K562 (cell line): ENCODE measurements around the gene GLB1L2. TPM values are rescaled to one million over a fixed set of nuclear protein-coding genes. Genes with fewer than 3 reads are reported as not detected.

Experiments
- ATAC-seq: fragments of 200-7000 bp; cut with Tn5 transposase; 3 replicates; pipeline ENCODE4 v1.9.1; 2020; ENCODE audit warnings: moderate library complexity
- BruUV-seq: library from RNA; stranded (reverse); fragments of 400-500 nt; replicated peaks from 2 replicates; lab custom pipeline; 2021; lab: Mats Ljungman, UMichigan
- CTCF ChIA-PET: fragments of 300-600 bp; formaldehyde crosslinking; extraction: SDS; loops from one replicate; lab custom pipeline; 2021; ENCODE audit warnings: low intra/inter-chr PET ratio; lab: Yijun Ruan, JAX
- POLR2A ChIA-PET: fragments of 300-600, 350-650 bp; sonication (Branson Sonifier 250); formaldehyde crosslinking; extraction: SDS; loops from one replicate; lab custom pipeline; 2021; ENCODE audit warnings: antibody characterized with exemption, inconsistent platforms; lab: Yijun Ruan, JAX
- DNase-seq, 4 experiments: peaks; one replicate each; pipeline versions ENCODE4 v3.0.0 to v3.0.0-alpha.2; 2011 to 2018; ENCODE audit warnings: low spot score in 3 of 4, mixed read lengths in 3 of 4; ENCODE audit errors: extremely low read depth in 1 of 4
- FAIRE-seq: peaks from 2 replicates; lab custom pipeline; 2011; peaks lifted over from hg19 to GRCh38; lab: Jason Lieb, UNC
- H2AFZ ChIP-seq: 2 replicates; pipeline ENCODE4 v1.6.0; 2011; ENCODE audit warnings: low read depth, low read length, control low read depth, inconsistent platforms
- H3K27ac ChIP-seq: fragments of 200-600 bp; 3 replicates; pipeline ENCODE4 v1.8.0; 2011; ENCODE audit warnings: low read depth, mild to moderate bottlenecking, control low read depth, inconsistent platforms, low read length, moderate library complexity, mixed read lengths; ENCODE audit errors: extremely low read depth
- H3K27me3 ChIP-seq, 2 experiments: fragments of 300-600 bp in 1 of 2; 2 replicates in 1 of 2; 3 replicates in 1 of 2; pipeline versions ENCODE4 v1.6.0 to v1.8.0; 2011; ENCODE audit warnings: inconsistent platforms in 2 of 2, low read length in 2 of 2, mild to moderate bottlenecking in 1 of 2, mixed read lengths in 1 of 2, moderate library complexity in 1 of 2; ENCODE audit not compliant: control insufficient read depth in 2 of 2, insufficient read depth in 2 of 2
- H3K36me3 ChIP-seq: fragments of 300-600 bp; 3 replicates; pipeline ENCODE4 v1.8.0; 2011; ENCODE audit warnings: mild to moderate bottlenecking, low read length, inconsistent platforms; ENCODE audit not compliant: control insufficient read depth, insufficient read depth
- H3K4me1 ChIP-seq, 2 experiments: fragments of 200-600 bp in 1 of 2; replicated peaks in 1 of 2; 2 replicates in 1 of 2; 3 replicates in 1 of 2; pipeline versions ENCODE4 v1.5.1 to v1.8.0; 2011; ENCODE audit warnings: inconsistent platforms in 2 of 2, low read length in 2 of 2, mild to moderate bottlenecking in 1 of 2, mixed read lengths in 1 of 2, moderate library complexity in 1 of 2; ENCODE audit not compliant: control insufficient read depth in 2 of 2, insufficient read depth in 2 of 2
- H3K4me2 ChIP-seq: 2 replicates; pipeline ENCODE4 v1.6.1; 2011; ENCODE audit warnings: low read length, control low read depth, inconsistent platforms, mixed read lengths; ENCODE audit not compliant: insufficient read depth
- H3K4me3 ChIP-seq: fragments of 200-600 bp; sonication (generic), shearing (Covaris generic); 2 replicates; pipeline ENCODE4 v1.5.1; 2016; ENCODE audit warnings: control low read depth, inconsistent platforms
- H3K79me2 ChIP-seq: fragments of 200-600 bp; 3 replicates; pipeline ENCODE4 v1.8.0; 2011; ENCODE audit warnings: low read length, inconsistent platforms; ENCODE audit not compliant: control insufficient read depth, insufficient read depth
- H3K9ac ChIP-seq, 2 experiments: 2 replicates each; pipeline versions ENCODE4 v1.6.0 to v1.6.1; 2011; ENCODE audit warnings: low read depth in 2 of 2, low read length in 2 of 2, control low read depth in 1 of 2, inconsistent platforms in 1 of 2, mild to moderate bottlenecking in 1 of 2, mixed read lengths in 1 of 2; ENCODE audit not compliant: insufficient read depth in 1 of 2
- H3K9me1 ChIP-seq: one replicate; pipeline ENCODE4 v1.6.0; 2011; ENCODE audit warnings: inconsistent platforms, mild to moderate bottlenecking, low read length, moderate library complexity; ENCODE audit not compliant: control insufficient read depth, insufficient read depth
- H3K9me3 ChIP-seq: replicated peaks from 2 replicates; pipeline ENCODE4 v1.5.1; 2011; ENCODE audit warnings: low read depth, low read length, inconsistent platforms; ENCODE audit not compliant: control insufficient read depth, insufficient read depth
- H4K20me1 ChIP-seq: replicated peaks from 2 replicates; pipeline ENCODE4 v1.6.1; 2011; ENCODE audit warnings: low read length, inconsistent platforms, mixed read lengths; ENCODE audit not compliant: control insufficient read depth, insufficient read depth
- BRCA1 ChIP-seq, 2 experiments: fragments of 450-650 bp in 1 of 2; sonication (generic) in 1 of 2; formaldehyde crosslinking in 1 of 2; IDR thresholded peaks; 2 replicates each; pipeline versions ENCODE4 v1.5.0 to v1.6.1; 2017 to 2020; ENCODE audit warnings: mild to moderate bottlenecking in 1 of 2, missing genetic modification reagents in 1 of 2
- MCM3 ChIP-seq: fragments of 450-650 bp; IDR thresholded peaks from 2 replicates; pipeline ENCODE4 v1.6.1; 2016
- MEF2A ChIP-seq: IDR thresholded peaks from 2 replicates; pipeline ENCODE4 v1.6.1; 2011; ENCODE audit warnings: low read depth, mild to moderate bottlenecking, low read length, moderate library complexity; ENCODE audit not compliant: control insufficient read depth
- MEF2D ChIP-seq: conservative IDR thresholded peaks from 2 replicates; pipeline ENCODE4 v1.6.1; 2016; ENCODE audit warnings: low read depth, missing genetic modification characterization, missing compliant biosample characterization
- NFRKB ChIP-seq: fragments of 450-650 bp; IDR thresholded peaks from 2 replicates; pipeline ENCODE4 v1.6.1; 2016; ENCODE audit warnings: low read depth
- RBFOX2 ChIP-seq: fragments of 200-400 bp; formaldehyde crosslinking; IDR thresholded peaks from 2 replicates; pipeline ENCODE4 v1.6.1; 2017; ENCODE audit warnings: low read depth, mild to moderate bottlenecking, low read length, moderate library complexity
- THRAP3 ChIP-seq: fragments of 450-650 bp; IDR thresholded peaks from 2 replicates; pipeline ENCODE4 v1.6.1; 2016; ENCODE audit warnings: mild to moderate bottlenecking, inconsistent platforms, borderline replicate concordance
- U2AF2 ChIP-seq: fragments of 200-400 bp; formaldehyde crosslinking; optimal IDR thresholded peaks from 2 replicates; pipeline ENCODE3; 2017; ENCODE audit warnings: low read depth, mild to moderate bottlenecking, low read length
- VEZF1 ChIP-seq: fragments of 200-800 bp; sonication (Bioruptor generic); IDR thresholded peaks from 2 replicates; pipeline ENCODE4 v1.6.1; 2017; ENCODE audit warnings: missing genetic modification characterization, missing compliant biosample characterization
- ZNF41 ChIP-seq: fragments of 250-450 bp; sonication (Bioruptor Pico); conservative IDR thresholded peaks from 2 replicates; pipeline ENCODE4 v1.4.0; 2020; ENCODE audit warnings: mild to moderate bottlenecking
- ZNF668 ChIP-seq: fragments of 250-450 bp; sonication (Bioruptor Pico); IDR thresholded peaks from 2 replicates; pipeline ENCODE4 v1.8.0; 2022; ENCODE audit warnings: mild to moderate bottlenecking, inconsistent platforms
- WGBS: fragments of 100-300 bp; shearing (Covaris generic); methylation state at CpG from one replicate; pipeline ENCODE4 v1.1.6; 2016; ENCODE audit warnings: low coverage, mixed read lengths; ENCODE audit not compliant: insufficient coverage; ENCODE audit errors: missing lambda C conversion rate; 5-methylcytosine and 5-hydroxymethylcytosine counted together
- in situ Hi-C: fragments of 300-500 bp; cut with MboI; formaldehyde crosslinking; loops from 4 replicates; pipeline ENCODE4 v1.15.0; 2018; ENCODE audit warnings: inconsistent platforms, mixed read lengths
- intact Hi-C: fragments of 100-400 bp; cut with micrococcal nuclease; formaldehyde crosslinking; loops from 2 replicates; pipeline ENCODE4 v1.14.2; 2022
- polyA plus RNA-seq, 8 experiments: library from polyadenylated mRNA; depleted of rRNA in 4 of 8; stranded (reverse) in 5 of 8; unstranded in 3 of 8; fragments of >200 nt; fragmentation: Nextera tagmentation in 2 of 8; fragmentation: Illumina TruSeq in 1 of 8; extraction: Ambion mirVana in 2 of 8; extraction: Trizol in 1 of 8; gene quantifications; 2 replicates each; pipeline versions ENCODE4 v1.2.1 to v1.2.3, GENCODE V29; 2011 to 2014; ENCODE audit warnings: inconsistent platforms in 1 of 8, missing spikeins in 1 of 8
- total RNA-seq, 7 experiments: library from RNA; depleted of rRNA in 6 of 7; stranded (reverse); fragments of >200 nt in 6 of 7; fragmentation: Illumina TruSeq in 2 of 7; extraction: Trizol in 2 of 7; gene quantifications; 2 replicates each; pipeline versions ENCODE4 v1.2.1 to v1.2.3, GENCODE V29; 2011 to 2021; ENCODE audit warnings: low replicate concordance in 1 of 7
- TF ChIP-seq, protein P1 (sequence below), 2 experiments: IDR thresholded peaks in 1 of 2; conservative IDR thresholded peaks in 1 of 2; 2 replicates each; pipeline ENCODE4 v1.6.1; 2016; ENCODE audit warnings: low read depth in 2 of 2, mild to moderate bottlenecking in 1 of 2, missing compliant biosample characterization in 1 of 2, missing genetic modification characterization in 1 of 2, moderate library complexity in 1 of 2

Gene GLB1L2
- total and polyA plus RNA-seq, 9 of the 15 experiments (the other 6 are each of a cell fraction or from before 2014, with no cell fraction given), result 0.84 to 21.4 (median 13.8) TPM

DNA sequence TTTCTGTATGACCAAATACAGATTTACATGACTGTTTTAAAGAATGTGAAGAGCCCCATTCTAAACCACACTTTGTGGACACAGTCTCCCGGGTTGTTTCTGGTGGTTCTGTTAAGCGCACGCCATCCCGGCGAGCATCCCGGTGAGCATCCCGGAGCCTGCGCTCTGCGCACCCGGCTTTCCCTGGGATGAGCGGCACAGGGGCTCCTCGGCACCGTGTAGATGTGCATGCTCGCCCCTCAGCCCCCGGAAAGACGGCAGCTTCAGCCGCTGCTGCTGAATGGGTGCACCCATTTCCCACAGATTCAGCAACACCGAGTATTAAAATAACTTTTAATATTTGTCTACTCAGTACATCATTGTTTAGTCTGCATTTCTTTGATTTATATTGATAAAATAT, 36.0 kb downstream of the GLB1L2 start (continued):
- TF ChIP-seq THRAP3, result no peak
- TF ChIP-seq, protein P1, sequence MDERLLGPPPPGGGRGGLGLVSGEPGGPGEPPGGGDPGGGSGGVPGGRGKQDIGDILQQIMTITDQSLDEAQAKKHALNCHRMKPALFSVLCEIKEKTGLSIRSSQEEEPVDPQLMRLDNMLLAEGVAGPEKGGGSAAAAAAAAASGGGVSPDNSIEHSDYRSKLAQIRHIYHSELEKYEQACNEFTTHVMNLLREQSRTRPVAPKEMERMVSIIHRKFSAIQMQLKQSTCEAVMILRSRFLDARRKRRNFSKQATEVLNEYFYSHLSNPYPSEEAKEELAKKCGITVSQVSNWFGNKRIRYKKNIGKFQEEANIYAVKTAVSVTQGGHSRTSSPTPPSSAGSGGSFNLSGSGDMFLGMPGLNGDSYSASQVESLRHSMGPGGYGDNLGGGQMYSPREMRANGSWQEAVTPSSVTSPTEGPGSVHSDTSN (CRISPR knock-in tag; IDR thresholded peaks at IDR 0.05; ENCODE audit: low read depth), result no peak
- TF ChIP-seq, protein P1 (tag; conservative IDR thresholded peaks at IDR 0.05; ENCODE audit: low read depth), result no peak

DNA sequence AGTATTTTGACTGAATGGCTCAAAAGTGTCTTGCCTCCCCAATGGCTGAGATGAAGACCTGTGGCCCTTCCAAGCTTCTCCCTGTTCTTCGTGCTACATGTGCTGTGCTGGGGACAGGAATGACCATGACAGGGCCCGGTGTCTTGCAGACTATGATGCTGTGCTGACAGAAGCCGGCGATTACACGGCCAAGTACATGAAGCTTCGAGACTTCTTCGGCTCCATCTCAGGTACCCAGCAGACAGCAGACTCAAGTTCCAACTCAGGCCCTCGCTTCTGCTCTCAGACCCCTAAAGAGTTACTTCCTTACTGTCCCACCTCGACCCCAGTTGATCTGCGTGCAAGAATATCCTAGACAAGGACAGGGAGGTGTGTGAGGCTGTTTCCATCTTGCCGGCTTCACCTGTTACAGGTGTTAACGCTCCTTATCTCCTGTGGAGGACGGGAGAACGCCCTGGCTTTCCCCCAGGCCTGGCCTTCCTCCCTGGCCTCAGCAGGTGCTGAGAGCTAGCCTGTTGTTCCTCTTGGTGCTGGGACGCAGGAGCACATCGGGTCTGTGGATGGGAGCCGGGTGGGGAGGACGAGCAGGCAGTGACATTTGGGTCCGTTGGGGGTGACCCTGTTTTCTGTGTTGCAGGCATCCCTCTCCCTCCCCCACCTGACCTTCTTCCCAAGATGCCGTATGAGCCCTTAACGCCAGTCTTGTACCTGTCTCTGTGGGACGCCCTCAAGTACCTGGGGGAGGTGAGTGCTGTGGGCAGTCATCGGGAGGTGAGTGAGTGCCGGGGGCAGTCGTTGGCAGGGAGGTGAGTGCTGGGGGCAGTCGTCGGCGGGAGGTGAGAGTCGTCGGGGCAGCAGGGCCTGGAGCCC, 38.1 kb downstream of the GLB1L2 start:
- no TSS peak for BruUV-seq
- no peaks in the 10 kb centered on the region; the same call in 2 of the 3 replicates for H3K36me3 ChIP-seq
- H2AFZ ChIP-seq, result no peak overlapping the region
- WGBS, result 70% methylated on average over 29 of the region's 30 CpGs
- H3K4me3 ChIP-seq, result no peak overlapping the region
- H3K27ac ChIP-seq, result no peak overlapping the region
- no peaks in the 10 kb centered on the region; a peak in 2 of 5 replicates for H3K4me1 ChIP-seq
- H3K79me2 ChIP-seq, result no peaks in the 10 kb centered on the region
- H3K27me3 ChIP-seq, result no peaks in the 10 kb centered on the region
- no peak overlapping the region; a peak in 1 of 4 replicates for H3K9ac ChIP-seq
- H3K9me3 ChIP-seq, result no peaks in the 10 kb centered on the region
- DNase-seq, result no peak
- in situ Hi-C loops (no loop called here), intact Hi-C loops (no loop called here)
- ATAC-seq, result no peak
- ChIA-PET CTCF (no interaction called here), POLR2A (interaction anchor here (0.7 kb wide), 1 partner anchor 126 kb away, joined by 3 read pairs; no protein-coding TSS in a partner anchor)
- H3K9me1 ChIP-seq, result no peaks in the 10 kb centered on the region
- H3K4me2 ChIP-seq, result no peak overlapping the region
- H4K20me1 ChIP-seq, result no peaks in the 10 kb centered on the region
- TF ChIP-seq MEF2D (tag) (no peak), BRCA1 (IDR thresholded peaks at IDR 0.05) (no peak), BRCA1 (CRISPR knock-in tag; IDR thresholded peaks at IDR 0.05) (no peak), MEF2A (no peak), RBFOX2 (no peak), VEZF1 (CRISPR knock-in tag) (no peak), NFRKB (no peak), MCM3 (no peak), ZNF41 (no peak), ZNF668 (CRISPR knock-in tag) (no peak), U2AF2 (no peak)
- no peak for FAIRE-seq
